Stomach smooth muscle (tissue), 2 donors: Measurements from ENCODE around the gene RAD52.

ENCODE experiments used
- H3K27ac ChIP-seq: one replicate; pipeline ENCODE4 v1.7.0; 2013; ENCODE audit warnings: mild to moderate bottlenecking, low read length, inconsistent platforms
- H3K27me3 ChIP-seq, 2 donors: one replicate each; pipeline ENCODE4 v1.7.0; 2013; ENCODE audit warnings: low read length in 2 of 2; ENCODE audit not compliant: insufficient read depth in 2 of 2, control insufficient read depth in 1 of 2
- H3K36me3 ChIP-seq, 2 donors: one replicate each; pipeline ENCODE4 v1.7.0; 2013; ENCODE audit warnings: low read length in 2 of 2; ENCODE audit not compliant: control insufficient read depth in 2 of 2, insufficient read depth in 2 of 2
- H3K4me1 ChIP-seq: one replicate; pipeline ENCODE4 v1.7.0; 2013; ENCODE audit warnings: low read length; ENCODE audit not compliant: control insufficient read depth, insufficient read depth
- H3K4me3 ChIP-seq, 2 donors: one replicate each; pipeline ENCODE4 v1.7.0; 2013; ENCODE audit warnings: low read length in 2 of 2
- H3K9ac ChIP-seq, 2 donors: one replicate each; pipeline ENCODE4 v1.7.0; 2013; ENCODE audit warnings: low read length in 2 of 2, mild to moderate bottlenecking in 1 of 2
- H3K9me3 ChIP-seq, 2 donors: one replicate each; pipeline ENCODE4 v1.7.0; 2013; ENCODE audit warnings: low read length in 2 of 2; ENCODE audit not compliant: control insufficient read depth in 2 of 2
- donor health status: healthy.
- donor health status: Pancreatic carcinoma.

Gene RAD52

DNA sequence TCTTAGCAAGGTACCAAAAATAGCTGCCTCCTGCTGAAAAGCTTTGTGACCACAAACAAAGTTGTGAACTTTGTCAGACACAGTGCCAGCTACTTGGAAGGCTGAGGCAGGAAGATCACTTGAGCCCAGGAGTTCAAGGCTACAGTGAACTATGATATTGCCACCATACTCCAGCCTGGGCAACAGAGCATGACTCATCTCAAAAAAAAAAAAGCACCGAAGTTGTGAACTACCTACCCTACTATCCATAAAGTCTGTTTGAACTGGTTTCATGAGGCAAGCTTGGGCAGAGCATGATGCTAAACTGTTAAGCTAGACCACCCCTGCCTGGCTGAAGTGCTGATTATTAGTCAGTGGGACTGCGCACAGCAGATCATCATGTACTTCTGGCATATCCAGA, 75.5 kb downstream of the RAD52 start:
- H3K9ac ChIP-seq, result no peak overlapping the region
- no peaks in the 10 kb centered on the region for H3K27me3 ChIP-seq
- H3K27ac ChIP-seq, result no peak overlapping the region
- no peaks in the 10 kb centered on the region for H3K4me1 ChIP-seq
- no peaks in the 10 kb centered on the region for H3K9me3 ChIP-seq
- H3K36me3 ChIP-seq, result peaks cover 0 to 11% of the 10 kb centered on the region in 2 donors
- H3K4me3 ChIP-seq, result no peak overlapping the region

DNA sequence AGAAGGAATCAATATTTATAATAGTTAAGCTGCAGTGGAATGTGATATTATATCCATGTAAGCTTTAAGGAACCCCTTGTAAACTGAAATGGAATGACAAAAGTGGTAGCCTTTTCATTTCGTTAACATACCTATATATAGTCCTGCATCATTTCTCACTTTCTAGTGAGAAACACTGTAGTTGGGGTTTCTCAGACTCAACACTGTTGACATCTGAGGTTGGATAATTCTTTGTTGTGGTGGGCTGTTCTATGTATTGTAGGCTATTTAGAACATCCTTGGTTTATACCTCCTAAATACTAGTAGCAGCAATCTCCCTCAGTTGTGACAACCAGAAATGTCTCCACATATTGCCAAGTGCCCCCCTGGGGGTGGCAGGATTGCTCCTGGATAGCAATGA, 79.1 kb downstream of the RAD52 start:
- Histone ChIP-seq H3K36me3 (peaks cover 11 to 16% of the 10 kb centered on the region in 2 donors), H3K27me3 (no peaks in the 10 kb centered on the region), H3K4me1 (no peaks in the 10 kb centered on the region), H3K9me3 (no peaks in the 10 kb centered on the region), H3K27ac (no peak overlapping the region), H3K4me3 (no peak overlapping the region), H3K9ac (no peak overlapping the region)

GRCh38 chr12:868722-869121, 80.8 kb downstream of the RAD52 start:
- Histone ChIP-seq H3K9ac (no peak overlapping the region), H3K36me3 (peaks cover 13 to 15% of the 10 kb centered on the region in 2 donors)

GRCh38 chr12:867905-868304, 81.6 kb downstream of the RAD52 start:
- Histone ChIP-seq H3K27ac (no peak overlapping the region), H3K36me3 (peaks cover 13 to 15% of the 10 kb centered on the region in 2 donors), H3K27me3 (no peaks in the 10 kb centered on the region), H3K9ac (no peak overlapping the region), H3K4me3 (no peak overlapping the region), H3K9me3 (no peaks in the 10 kb centered on the region), H3K4me1 (no peaks in the 10 kb centered on the region)

More at GRCh38 chr12:868722-869121, 80.8 kb downstream of the RAD52 start:
- Histone ChIP-seq H3K9me3 (no peaks in the 10 kb centered on the region), H3K4me3 (no peak overlapping the region), H3K27me3 (no peaks in the 10 kb centered on the region), H3K4me1 (no peaks in the 10 kb centered on the region), H3K27ac (no peak overlapping the region)

DNA sequence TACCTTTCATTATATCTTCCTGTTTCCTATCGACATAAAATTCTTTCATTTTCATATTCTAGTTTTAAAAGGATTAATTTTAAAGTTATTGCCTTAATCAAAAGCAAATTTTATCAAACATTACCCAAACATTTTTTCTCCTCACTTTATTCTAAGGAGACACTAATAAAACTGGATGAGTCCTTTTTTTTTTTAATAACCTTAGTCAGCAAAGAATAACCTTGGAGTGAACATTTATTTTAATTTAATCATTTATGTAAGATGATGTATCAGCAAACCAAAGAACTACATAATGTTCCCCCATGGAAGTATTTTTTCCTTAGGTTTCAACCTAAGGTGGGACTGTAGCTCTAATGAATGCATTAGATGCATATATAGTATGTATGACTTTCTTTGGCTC, 83.9 kb downstream of the RAD52 start:
- H3K9ac ChIP-seq, result no peak overlapping the region
- H3K9me3 ChIP-seq, result no peaks in the 10 kb centered on the region
- H3K27me3 ChIP-seq, result no peaks in the 10 kb centered on the region
- no peak overlapping the region for H3K4me3 ChIP-seq
- no peak overlapping the region for H3K27ac ChIP-seq
- no peaks in the 10 kb centered on the region for H3K4me1 ChIP-seq
- peaks cover 18 to 30% of the 10 kb centered on the region in 2 donors for H3K36me3 ChIP-seq

- peaks cover 13 to 25% of the 10 kb centered on the region in 2 donors for H3K36me3 ChIP-seq
Measured at GRCh38 chr12:863285-863684, 86.2 kb downstream of the RAD52 start.

GRCh38 chr12:862303-862911, 87.1 kb downstream of the RAD52 start:
- no peak overlapping the region for H3K27ac ChIP-seq
- no peaks in the 10 kb centered on the region for H3K9me3 ChIP-seq
- H3K36me3 ChIP-seq, result peaks cover 7 to 19% of the 10 kb centered on the region in 2 donors
- H3K27me3 ChIP-seq, result no peaks in the 10 kb centered on the region
- H3K4me1 ChIP-seq, result no peaks in the 10 kb centered on the region
- H3K9ac ChIP-seq, result no peak overlapping the region
- H3K4me3 ChIP-seq, result no peak overlapping the region

More at GRCh38 chr12:863285-863684, 86.2 kb downstream of the RAD52 start:
- Histone ChIP-seq H3K4me1 (no peaks in the 10 kb centered on the region), H3K9me3 (no peaks in the 10 kb centered on the region), H3K4me3 (no peak overlapping the region), H3K27ac (no peak overlapping the region), H3K27me3 (no peaks in the 10 kb centered on the region), H3K9ac (no peak overlapping the region)
